Measurements from ENCODE around the gene SIRPB2. TPM values are rescaled to one million over a fixed set of nuclear protein-coding genes. Genes with fewer than 3 reads are reported as not detected.

SIRPB2 gene
- total RNA-seq, 4 donors from 2014 or later, result 5.9 to 11.1 (median 8.3) TPM

DNA sequence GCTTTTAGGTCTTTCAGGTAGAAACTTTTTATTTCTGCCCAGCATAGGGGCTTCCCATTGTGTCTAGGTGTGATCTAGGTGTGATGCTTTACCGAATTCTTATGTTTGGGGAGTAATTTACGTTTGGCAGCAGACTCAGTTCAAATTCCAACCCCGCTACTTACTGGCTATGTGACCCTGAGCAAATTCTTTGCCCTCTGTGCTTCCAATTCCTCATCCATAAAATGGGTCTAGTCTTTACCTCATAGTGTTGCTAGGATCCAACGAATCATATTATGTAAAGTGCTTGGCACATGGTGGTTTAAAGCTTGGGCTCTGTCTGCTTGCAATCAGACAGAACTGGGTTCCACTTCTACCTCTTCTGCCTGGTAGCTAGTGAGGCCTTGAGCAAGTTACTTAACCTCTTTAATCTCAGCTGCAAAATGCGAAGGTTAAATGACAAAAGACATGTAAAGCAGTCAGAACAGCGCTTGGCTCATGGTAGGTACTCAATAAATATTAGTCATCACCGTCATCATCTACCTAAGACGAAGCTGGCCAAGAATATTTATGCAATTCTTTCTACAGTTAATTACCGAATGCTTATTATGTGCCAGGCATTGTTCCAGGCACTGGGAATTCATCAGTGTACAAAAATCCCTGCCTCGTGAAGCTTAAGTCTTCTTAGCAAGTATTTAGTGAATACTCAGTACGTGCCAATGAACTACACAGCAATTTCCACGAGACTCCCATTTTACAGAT lies 25.6 kb downstream of the SIRPB2 start:
- H3K27ac ChIP-seq, result peak overlapping the region in 3 of 4 donors; percentile 87 to 91 (median 88)
- WGBS, 2 donors (ENCODE audit: low coverage in 1 of 2), result 32 to 37% methylated on average over 10 to 12 of the region's 12 CpGs
- no peak for TF ChIP-seq POLR2AphosphoS5 (IDR thresholded peaks at IDR 0.05)
- TF ChIP-seq EP300 (IDR thresholded peaks at IDR 0.05), result no peak
- no peak for TF ChIP-seq POLR2A (IDR thresholded peaks at IDR 0.05)
- TF ChIP-seq, protein P1, sequence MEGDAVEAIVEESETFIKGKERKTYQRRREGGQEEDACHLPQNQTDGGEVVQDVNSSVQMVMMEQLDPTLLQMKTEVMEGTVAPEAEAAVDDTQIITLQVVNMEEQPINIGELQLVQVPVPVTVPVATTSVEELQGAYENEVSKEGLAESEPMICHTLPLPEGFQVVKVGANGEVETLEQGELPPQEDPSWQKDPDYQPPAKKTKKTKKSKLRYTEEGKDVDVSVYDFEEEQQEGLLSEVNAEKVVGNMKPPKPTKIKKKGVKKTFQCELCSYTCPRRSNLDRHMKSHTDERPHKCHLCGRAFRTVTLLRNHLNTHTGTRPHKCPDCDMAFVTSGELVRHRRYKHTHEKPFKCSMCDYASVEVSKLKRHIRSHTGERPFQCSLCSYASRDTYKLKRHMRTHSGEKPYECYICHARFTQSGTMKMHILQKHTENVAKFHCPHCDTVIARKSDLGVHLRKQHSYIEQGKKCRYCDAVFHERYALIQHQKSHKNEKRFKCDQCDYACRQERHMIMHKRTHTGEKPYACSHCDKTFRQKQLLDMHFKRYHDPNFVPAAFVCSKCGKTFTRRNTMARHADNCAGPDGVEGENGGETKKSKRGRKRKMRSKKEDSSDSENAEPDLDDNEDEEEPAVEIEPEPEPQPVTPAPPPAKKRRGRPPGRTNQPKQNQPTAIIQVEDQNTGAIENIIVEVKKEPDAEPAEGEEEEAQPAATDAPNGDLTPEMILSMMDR (IDR thresholded peaks at IDR 0.05), result no peak
- peaks cover 3 to 66% (median 22%) of the 10 kb centered on the region in 3 donors for H3K4me1 ChIP-seq
- ATAC-seq, result no peak
- peaks cover 0 to 36% of the 10 kb centered on the region in 2 donors for H3K36me3 ChIP-seq
- H3K4me3 ChIP-seq, result peak overlapping the region; percentile 63 to 99
- H3K9me3 ChIP-seq, result no peaks in the 10 kb centered on the region
- H3K27me3 ChIP-seq, result peaks cover 10% of the 10 kb centered on the region

GRCh38 chr20:1463971-1464570 lies 27.1 kb downstream of the SIRPB2 start:
- H3K4me3 ChIP-seq, result no peak overlapping the region
- 92 to 96% methylated on average over 2 to 8 of the region's 9 CpGs for WGBS, 2 donors (ENCODE audit: low coverage in 1 of 2)
- peaks cover 5% of the 10 kb centered on the region for H3K27me3 ChIP-seq
- H3K9me3 ChIP-seq, result no peaks in the 10 kb centered on the region
- ATAC-seq, result no peak
- H3K36me3 ChIP-seq, result peaks cover 0 to 52% of the 10 kb centered on the region in 2 donors
- no peak for TF ChIP-seq POLR2AphosphoS5 (IDR thresholded peaks at IDR 0.05)
- TF ChIP-seq, protein P1 (IDR thresholded peaks at IDR 0.05), result no peak
- no peak for TF ChIP-seq POLR2A (IDR thresholded peaks at IDR 0.05)
- TF ChIP-seq EP300 (IDR thresholded peaks at IDR 0.05), result no peak
- no peak overlapping the region for H3K27ac ChIP-seq
- H3K4me1 ChIP-seq, result peaks cover 3 to 55% (median 22%) of the 10 kb centered on the region in 3 donors

DNA sequence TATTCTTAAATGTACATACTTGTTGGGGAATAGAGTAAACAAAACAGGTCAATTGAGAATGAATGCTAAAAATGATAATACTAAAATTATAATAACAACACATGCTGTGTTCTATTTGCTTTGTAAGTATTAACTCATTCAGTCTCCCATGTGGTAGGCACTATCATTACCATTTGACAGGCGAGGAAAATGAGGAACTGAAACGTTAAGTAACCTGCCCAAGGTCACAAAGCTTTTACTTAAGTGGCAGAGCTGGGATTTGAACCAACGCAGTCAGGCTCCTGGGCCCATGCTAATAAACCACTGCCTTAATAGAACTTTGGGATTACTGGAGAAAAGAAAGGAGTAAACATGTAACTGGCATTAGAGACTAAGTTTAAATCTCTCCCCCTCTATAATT lies 28.4 kb downstream of the SIRPB2 start:
- Histone ChIP-seq H3K4me1 (peaks cover 3 to 55% (median 22%) of the 10 kb centered on the region in 3 donors), H3K27me3 (no peaks in the 10 kb centered on the region), H3K27ac (no peak overlapping the region), H3K4me3 (no peak overlapping the region), H3K36me3 (peaks cover under 1 to 64% of the 10 kb centered on the region in 2 donors), H3K9me3 (no peaks in the 10 kb centered on the region)
- no peak for ATAC-seq
- TF ChIP-seq EP300 (IDR thresholded peaks at IDR 0.05), result no peak
- no peak for TF ChIP-seq POLR2A (IDR thresholded peaks at IDR 0.05)
- TF ChIP-seq POLR2AphosphoS5 (IDR thresholded peaks at IDR 0.05), result no peak
- TF ChIP-seq, protein P1 (IDR thresholded peaks at IDR 0.05), result no peak
- WGBS, 2 donors (ENCODE audit: low coverage in 1 of 2), result 61 to 79% methylated on average over 3 of the region's 3 CpGs

DNA sequence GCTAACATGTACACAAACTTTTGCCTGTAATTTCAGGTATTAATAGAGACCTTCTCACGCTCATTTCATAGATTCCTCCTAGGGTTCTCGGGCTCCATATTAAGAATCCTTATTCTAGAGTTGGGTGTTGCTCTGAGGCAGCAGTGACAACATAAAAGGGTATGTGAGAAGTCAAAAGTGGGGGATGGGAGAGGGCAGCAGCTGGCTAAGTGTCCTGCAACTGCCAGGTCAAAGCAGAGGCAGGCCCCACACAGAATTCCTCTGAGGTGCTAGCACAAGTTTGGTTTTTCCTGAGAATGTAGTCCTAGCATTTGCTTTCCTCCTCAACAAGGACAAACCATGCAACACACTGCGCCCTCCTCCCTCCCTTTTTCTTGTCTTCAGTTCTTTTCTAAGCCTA lies 29.2 kb downstream of the SIRPB2 start:
- TF ChIP-seq EP300 (IDR thresholded peaks at IDR 0.05) (no peak), POLR2AphosphoS5 (IDR thresholded peaks at IDR 0.05) (no peak), POLR2A (IDR thresholded peaks at IDR 0.05) (no peak)
- TF ChIP-seq, protein P1 (IDR thresholded peaks at IDR 0.05), result no peak
- Histone ChIP-seq H3K27ac (no peak overlapping the region), H3K9me3 (no peaks in the 10 kb centered on the region), H3K4me3 (no peak overlapping the region), H3K27me3 (no peaks in the 10 kb centered on the region), H3K36me3 (peaks cover 4 to 73% of the 10 kb centered on the region in 2 donors), H3K4me1 (peaks cover 3 to 50% (median 18%) of the 10 kb centered on the region in 3 donors)
- WGBS, 2 donors (ENCODE audit: low coverage in 1 of 2), result 80 to 83% methylated on average over 1 to 3 of the region's 3 CpGs
- no peak for ATAC-seq

All from gastroesophageal sphincter (tissue), 4 donors.